KMS-11 (cell line): ENCODE measurements around the gene FKBP8.

ENCODE experiments used
- H2AFZ ChIP-seq: fragments of 200-600 bp; sonication (generic); 2 replicates; pipeline ENCODE4 v1.6.1; 2016; ENCODE audit warnings: antibody characterized with exemption, mixed run types, low read depth
- H3K27ac ChIP-seq: fragments of 200-600 bp; sonication (generic); 2 replicates; pipeline ENCODE4 v1.6.1; 2016; ENCODE audit warnings: mild to moderate bottlenecking, mixed run types
- H3K27me3 ChIP-seq: fragments of 200-600 bp; sonication (generic); 2 replicates; pipeline ENCODE4 v1.6.1; 2017; ENCODE audit warnings: mild to moderate bottlenecking, low read depth, mixed run types, moderate library complexity; ENCODE audit not compliant: insufficient read depth
- H3K36me3 ChIP-seq: fragments of 200-600 bp; sonication (generic); 2 replicates; pipeline ENCODE4 v1.6.1; 2017; ENCODE audit warnings: mild to moderate bottlenecking, mixed run types; ENCODE audit not compliant: insufficient read depth
- H3K4me1 ChIP-seq: fragments of 200-600 bp; sonication (generic); 2 replicates; pipeline ENCODE4 v1.6.1; 2016; ENCODE audit warnings: mild to moderate bottlenecking, low read depth, mixed run types; ENCODE audit not compliant: poor library complexity, severe bottlenecking
- H3K4me2 ChIP-seq: fragments of 200-600 bp; sonication (generic); 2 replicates; pipeline ENCODE4 v1.7.0; 2016; ENCODE audit warnings: mild to moderate bottlenecking, mixed run types
- H3K4me3 ChIP-seq: fragments of 200-600 bp; sonication (generic); IDR thresholded peaks from 2 replicates; pipeline ENCODE4 v1.6.1; 2017; ENCODE audit warnings: low read depth, low read length, mixed read lengths; ENCODE audit not compliant: insufficient read depth
- H3K79me2 ChIP-seq: fragments of 200-600 bp; sonication (generic); 2 replicates; pipeline ENCODE4 v1.6.1; 2016; ENCODE audit warnings: low read depth, mixed run types; ENCODE audit not compliant: insufficient read depth
- H3K9ac ChIP-seq: fragments of 200-600 bp; sonication (generic); 2 replicates; pipeline ENCODE4 v1.6.1; 2016; ENCODE audit warnings: mild to moderate bottlenecking, mixed run types
- H4K20me1 ChIP-seq: fragments of 200-600 bp; sonication (generic); 2 replicates; pipeline ENCODE4 v1.6.1; 2016; ENCODE audit warnings: mild to moderate bottlenecking, mixed run types; ENCODE audit not compliant: insufficient read depth
- CTCF ChIP-seq: fragments of 200-600 bp; sonication (generic); conservative IDR thresholded peaks from 2 replicates; pipeline ENCODE4 v1.6.1; 2017; ENCODE audit warnings: low read depth, mild to moderate bottlenecking, antibody characterized with exemption, low read length, moderate library complexity, mixed read lengths

FKBP8 gene

GRCh38 chr19:18574691-18575291, 31.4 kb upstream of the FKBP8 start:
- Histone ChIP-seq H3K4me1 (peaks cover 72% of the 10 kb centered on the region), H3K4me3 (no peak overlapping the region), H4K20me1 (no peaks in the 10 kb centered on the region; the same call in 1 of the 2 replicates), H3K4me2 (no peak overlapping the region), H3K36me3 (peaks cover 12% of the 10 kb centered on the region; the same call in 1 of the 2 replicates), H3K79me2 (peaks cover 38% of the 10 kb centered on the region), H2AFZ (no peak overlapping the region), H3K9ac (no peak overlapping the region), H3K27me3 (no peaks in the 10 kb centered on the region), H3K27ac (no peak overlapping the region)
- no peak for TF ChIP-seq CTCF

- H3K4me3 ChIP-seq, result no peak within 1 kb of the TSS
- TF ChIP-seq CTCF, result no peak
- peak within 1 kb of the TSS; percentile 90 for H3K9ac ChIP-seq
- peaks cover 10% of the 10 kb centered on the region; the same call in 1 of the 2 replicates for H3K36me3 ChIP-seq
- peak within 1 kb of the TSS; percentile 93 for H3K4me2 ChIP-seq
- peak within 1 kb of the TSS; percentile 78 for H3K27ac ChIP-seq
- no peaks in the 10 kb centered on the region for H3K27me3 ChIP-seq
- H4K20me1 ChIP-seq, result no peaks in the 10 kb centered on the region; the same call in 1 of the 2 replicates
- peak within 1 kb of the TSS; percentile 47; the same call in 1 of the 2 replicates for H2AFZ ChIP-seq
- peaks cover 38% of the 10 kb centered on the region for H3K79me2 ChIP-seq
- peaks cover 41% of the 10 kb centered on the region for H3K4me1 ChIP-seq
Observed at GRCh38 chr19:18571564-18572344, 28.4 kb upstream of the FKBP8 start, which contains the start of gene UBA52. TSS of gene UBA52 (plus strand) at chr19:18571857. CDS start at chr19:18573301, 1,444 bp downstream.

- Histone ChIP-seq H3K79me2 (peaks cover 16% of the 10 kb centered on the region), H3K4me3 (no peak overlapping the region), H3K4me2 (no peak overlapping the region), H4K20me1 (no peaks in the 10 kb centered on the region; the same call in 1 of the 2 replicates), H3K4me1 (peaks cover 13% of the 10 kb centered on the region), H2AFZ (no peak overlapping the region), H3K36me3 (no peaks in the 10 kb centered on the region; the same call in 1 of the 2 replicates), H3K27me3 (no peaks in the 10 kb centered on the region), H3K9ac (no peak overlapping the region), H3K27ac (no peak overlapping the region)
- no peak for TF ChIP-seq CTCF
Observed at GRCh38 chr19:18568367-18568766, 25.0 kb upstream of the FKBP8 start.

- H3K27ac ChIP-seq, result no peak overlapping the region
- no peak overlapping the region for H3K4me2 ChIP-seq
- peaks cover 2% of the 10 kb centered on the region for H3K79me2 ChIP-seq
- H3K9ac ChIP-seq, result no peak overlapping the region
- no peaks in the 10 kb centered on the region; the same call in 1 of the 2 replicates for H3K36me3 ChIP-seq
- TF ChIP-seq CTCF, result no peak
- H3K4me3 ChIP-seq, result no peak overlapping the region
- no peak overlapping the region for H2AFZ ChIP-seq
- no peaks in the 10 kb centered on the region for H3K27me3 ChIP-seq
- H4K20me1 ChIP-seq, result no peaks in the 10 kb centered on the region
- H3K4me1 ChIP-seq, result peaks cover 6% of the 10 kb centered on the region
Observed at GRCh38 chr19:18566953-18567352, 23.6 kb upstream of the FKBP8 start.
